Hepatocyte (in vitro differentiated cells): ENCODE results near the gene LMAN2. TPM values are rescaled to one million over a fixed set of nuclear protein-coding genes. Genes with fewer than 3 reads are reported as not detected.

Source experiments
- DNase-seq: peaks from one replicate; pipeline ENCODE4 v3.0.0-alpha.2; 2016; ENCODE audit warnings: low spot score
- H2AFZ ChIP-seq: fragments of 200-600 bp; sonication (generic); 2 replicates; pipeline ENCODE4 v1.6.0; 2016; ENCODE audit warnings: antibody characterized with exemption, mild to moderate bottlenecking
- H3K27ac ChIP-seq: fragments of 200-600 bp; sonication (generic); 2 replicates; pipeline ENCODE4 v1.5.1; 2016; ENCODE audit warnings: mild to moderate bottlenecking
- H3K27me3 ChIP-seq: fragments of 200-600 bp; sonication (generic); 2 replicates; pipeline ENCODE4 v1.6.1; 2016
- H3K36me3 ChIP-seq: fragments of 200-600 bp; sonication (generic); replicated peaks from 2 replicates; pipeline ENCODE4 v1.5.1; 2016; ENCODE audit warnings: low read depth; ENCODE audit not compliant: insufficient read depth
- H3K4me1 ChIP-seq: fragments of 200-600 bp; sonication (generic); 2 replicates; pipeline ENCODE4 v1.5.1; 2016; ENCODE audit warnings: mild to moderate bottlenecking, moderate library complexity; ENCODE audit not compliant: insufficient read depth
- H3K4me2 ChIP-seq: fragments of 200-600 bp; sonication (generic); 2 replicates; pipeline ENCODE4 v1.6.0; 2016
- H3K4me3 ChIP-seq: fragments of 200-600 bp; sonication (generic); 2 replicates; pipeline ENCODE4 v1.5.1; 2016; ENCODE audit warnings: mild to moderate bottlenecking
- H3K79me2 ChIP-seq: fragments of 200-600 bp; sonication (generic); 2 replicates; pipeline ENCODE4 v1.6.0; 2017; ENCODE audit warnings: mild to moderate bottlenecking
- H3K9me2 ChIP-seq: fragments of 200-600 bp; sonication (generic); replicated peaks from 2 replicates; pipeline ENCODE4 v1.6.0; 2017; ENCODE audit warnings: mild to moderate bottlenecking; ENCODE audit not compliant: insufficient read depth
- H3K9me3 ChIP-seq: fragments of 200-600 bp; sonication (generic); 2 replicates; pipeline ENCODE4 v1.5.1; 2016; ENCODE audit warnings: low read depth, mild to moderate bottlenecking
- H4K20me1 ChIP-seq: fragments of 200-600 bp; sonication (generic); 2 replicates; pipeline ENCODE4 v1.6.0; 2016; ENCODE audit warnings: mild to moderate bottlenecking; ENCODE audit not compliant: insufficient read depth, poor library complexity, severe bottlenecking
- EZH2 ChIP-seq: fragments of 200-600 bp; sonication (generic); IDR thresholded peaks from 2 replicates; pipeline ENCODE4 v1.6.1; 2016; ENCODE audit warnings: antibody characterized with exemption, mild to moderate bottlenecking, borderline replicate concordance
- EZH2phosphoT487 ChIP-seq: fragments of 200-600 bp; sonication (generic); IDR thresholded peaks from one replicate; pipeline ENCODE4 v1.6.1; 2018; ENCODE audit warnings: antibody characterized with exemption, mild to moderate bottlenecking, low read depth, moderate library complexity; ENCODE audit not compliant: unreplicated experiment, severe bottlenecking
- WGBS: methylation state at CpG from one replicate; pipeline ENCODE4 v1.1.6; 2016; ENCODE audit warnings: low lambda C conversion rate; ENCODE audit errors: missing lambda C conversion rate; 5-methylcytosine and 5-hydroxymethylcytosine counted together
- polyA plus RNA-seq: library from polyadenylated mRNA; unstranded; fragments of >200 nt; fragmentation: Nextera tagmentation; extraction: Ambion mirVana; gene quantifications from 2 replicates; pipeline ENCODE4 v1.2.1, GENCODE V29; 2016
- total RNA-seq: library from RNA; depleted of rRNA; stranded (reverse); fragments of >200 nt; gene quantifications from 2 replicates; pipeline ENCODE4 v1.2.3, GENCODE V29; 2014
- TF ChIP-seq, protein P1 (sequence below): fragments of 200-600 bp; sonication (generic); IDR thresholded peaks from 2 replicates; pipeline ENCODE4 v1.5.1; 2016; ENCODE audit warnings: antibody characterized with exemption, mild to moderate bottlenecking; ENCODE audit not compliant: poor library complexity

LMAN2 gene
- total and polyA plus RNA-seq, 2 experiments from 2014 or later, result 357 to 391 TPM

DNA sequence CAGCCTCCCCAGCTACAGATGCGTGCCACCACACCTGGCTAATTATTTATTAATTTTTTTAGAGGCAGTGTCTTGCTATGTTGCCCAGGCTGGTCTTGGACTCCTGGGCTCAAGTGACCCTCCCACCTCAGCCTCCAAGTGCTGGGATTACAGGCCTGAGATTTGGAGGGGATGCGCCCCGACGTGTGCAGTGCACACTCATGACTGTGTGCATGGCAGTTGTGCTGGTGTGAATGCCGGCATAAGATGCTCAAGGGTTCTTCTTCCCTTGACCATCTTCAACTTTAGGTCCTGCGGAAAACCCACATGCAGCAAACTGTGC is 29.3 kb upstream of the LMAN2 start:
- H2AFZ ChIP-seq, result no peak overlapping the region
- H3K27me3 ChIP-seq, result no peaks in the 10 kb centered on the region
- H4K20me1 ChIP-seq, result no peaks in the 10 kb centered on the region
- TF ChIP-seq EZH2phosphoT487 (no peak), EZH2 (no peak)
- TF ChIP-seq, protein P1, sequence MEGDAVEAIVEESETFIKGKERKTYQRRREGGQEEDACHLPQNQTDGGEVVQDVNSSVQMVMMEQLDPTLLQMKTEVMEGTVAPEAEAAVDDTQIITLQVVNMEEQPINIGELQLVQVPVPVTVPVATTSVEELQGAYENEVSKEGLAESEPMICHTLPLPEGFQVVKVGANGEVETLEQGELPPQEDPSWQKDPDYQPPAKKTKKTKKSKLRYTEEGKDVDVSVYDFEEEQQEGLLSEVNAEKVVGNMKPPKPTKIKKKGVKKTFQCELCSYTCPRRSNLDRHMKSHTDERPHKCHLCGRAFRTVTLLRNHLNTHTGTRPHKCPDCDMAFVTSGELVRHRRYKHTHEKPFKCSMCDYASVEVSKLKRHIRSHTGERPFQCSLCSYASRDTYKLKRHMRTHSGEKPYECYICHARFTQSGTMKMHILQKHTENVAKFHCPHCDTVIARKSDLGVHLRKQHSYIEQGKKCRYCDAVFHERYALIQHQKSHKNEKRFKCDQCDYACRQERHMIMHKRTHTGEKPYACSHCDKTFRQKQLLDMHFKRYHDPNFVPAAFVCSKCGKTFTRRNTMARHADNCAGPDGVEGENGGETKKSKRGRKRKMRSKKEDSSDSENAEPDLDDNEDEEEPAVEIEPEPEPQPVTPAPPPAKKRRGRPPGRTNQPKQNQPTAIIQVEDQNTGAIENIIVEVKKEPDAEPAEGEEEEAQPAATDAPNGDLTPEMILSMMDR, result no peak
- H3K4me1 ChIP-seq, result peaks cover 13% of the 10 kb centered on the region
- H3K9me2 ChIP-seq, result no peaks in the 10 kb centered on the region
- H3K79me2 ChIP-seq, result no peaks in the 10 kb centered on the region
- no peak for DNase-seq
- no peak overlapping the region for H3K27ac ChIP-seq
- no peaks in the 10 kb centered on the region for H3K9me3 ChIP-seq
- WGBS, result 94% methylated on average over 6 of the region's 6 CpGs
- H3K36me3 ChIP-seq, result no peaks in the 10 kb centered on the region
- H3K4me3 ChIP-seq, result no peak overlapping the region
- H3K4me2 ChIP-seq, result no peak overlapping the region

DNA sequence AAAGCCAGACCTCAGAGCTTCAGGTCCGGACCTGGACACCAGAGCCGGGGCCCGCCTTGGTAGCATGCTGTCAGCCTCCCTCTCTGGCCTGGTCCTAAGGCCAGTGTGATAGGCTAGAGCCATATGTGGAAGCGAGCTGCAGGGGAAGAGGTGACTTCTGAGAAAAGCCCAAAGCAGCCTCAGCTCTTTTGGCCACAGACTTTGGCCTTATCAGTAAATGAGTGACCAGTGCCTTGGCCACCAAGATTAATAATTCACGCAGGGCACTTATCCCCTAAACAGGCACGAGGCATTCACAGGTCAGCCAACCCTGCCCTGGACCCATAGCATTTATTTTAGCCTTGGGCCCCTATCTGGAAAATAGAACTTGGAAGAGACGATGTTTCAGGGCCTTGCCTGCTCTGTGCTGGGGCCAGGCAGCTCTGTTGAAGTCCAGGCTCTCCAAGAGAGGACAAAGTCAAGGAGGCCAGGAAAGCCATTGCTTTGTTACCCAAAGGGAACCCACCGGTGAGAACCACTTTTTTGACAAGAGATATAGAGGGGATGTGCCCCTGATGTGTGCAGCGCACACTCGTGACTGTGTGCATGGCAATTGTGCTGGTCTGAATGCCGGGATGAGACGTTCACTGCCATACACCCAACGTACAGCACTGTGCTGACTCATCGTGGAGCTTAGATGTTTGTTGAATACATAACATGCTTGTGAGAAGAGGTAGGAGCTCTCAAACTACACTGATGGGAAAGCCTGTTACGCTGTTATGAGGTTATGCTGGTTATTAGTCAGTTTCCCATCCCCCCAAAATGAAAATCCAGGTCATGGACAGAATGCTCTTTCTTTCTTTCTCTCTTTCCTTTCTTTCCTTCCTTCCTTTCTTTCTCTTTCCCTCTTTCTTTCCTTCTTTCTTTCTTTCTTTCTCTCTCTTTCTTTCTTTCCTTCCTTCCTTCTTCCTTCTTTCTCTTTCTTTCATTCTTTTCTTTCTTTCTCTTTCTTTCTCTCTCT is 27.7 kb upstream of the LMAN2 start:
- H3K36me3 ChIP-seq, result no peaks in the 10 kb centered on the region
- WGBS, result 59% methylated on average over 15 of the region's 15 CpGs
- no peak overlapping the region for H3K4me3 ChIP-seq
- TF ChIP-seq, protein P1, result no peak
- TF ChIP-seq EZH2phosphoT487 (no peak), EZH2 (no peak)
- peaks cover 13% of the 10 kb centered on the region for H3K4me1 ChIP-seq
- no peak overlapping the region for H2AFZ ChIP-seq
- no peaks in the 10 kb centered on the region for H3K27me3 ChIP-seq
- H3K4me2 ChIP-seq, result peak overlapping the region; percentile 41
- no peaks in the 10 kb centered on the region for H3K9me3 ChIP-seq
- peak; percentile 83 for DNase-seq
- peak overlapping the region; percentile 88 for H3K27ac ChIP-seq
- H4K20me1 ChIP-seq, result no peaks in the 10 kb centered on the region
- no peaks in the 10 kb centered on the region for H3K9me2 ChIP-seq
- no peaks in the 10 kb centered on the region for H3K79me2 ChIP-seq

DNA sequence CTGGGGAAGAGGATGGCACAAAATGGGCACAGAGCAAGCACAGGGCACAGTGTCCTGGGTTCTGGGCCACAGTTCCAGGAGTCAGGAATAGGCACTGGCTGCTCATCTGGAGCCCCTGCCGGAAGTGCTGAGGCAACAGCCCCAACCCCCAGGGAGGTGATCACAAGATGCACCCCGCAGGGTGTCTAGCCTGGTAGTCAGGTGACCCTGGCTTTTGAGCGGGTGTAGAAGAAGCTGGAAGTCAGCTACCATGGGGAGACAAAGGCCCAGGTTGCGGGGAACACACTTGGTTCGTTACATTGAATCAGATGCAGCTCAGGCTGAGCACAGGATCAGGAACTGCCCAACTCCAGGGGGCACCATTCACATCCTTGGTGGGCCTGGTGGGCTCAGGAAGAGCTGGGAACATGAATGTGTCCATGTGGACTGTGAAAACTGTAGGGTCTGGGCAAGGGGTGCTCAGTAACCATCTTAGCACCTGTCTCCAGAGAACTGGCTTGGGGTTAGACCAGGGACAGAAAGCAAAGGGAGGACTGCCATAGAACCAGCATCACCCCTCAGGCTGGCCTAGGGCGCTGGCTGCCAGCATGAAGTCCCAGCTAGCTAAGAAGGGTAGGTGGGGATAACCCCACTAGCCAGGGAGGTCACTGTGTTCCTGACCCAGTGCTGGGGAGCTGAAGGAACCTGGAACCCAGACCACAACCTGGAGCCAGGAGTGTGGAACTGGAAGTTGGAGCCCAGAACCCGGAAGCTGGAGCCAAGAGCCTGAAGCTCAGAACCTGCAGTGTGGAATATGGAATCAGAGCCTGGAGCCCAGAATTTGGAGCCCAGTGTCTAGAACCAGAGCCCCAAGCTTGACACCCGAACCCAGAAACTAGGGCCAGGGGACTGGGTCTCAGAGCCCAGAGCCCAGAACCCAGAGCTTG is 26.6 kb upstream of the LMAN2 start:
- no peaks in the 10 kb centered on the region for H3K9me2 ChIP-seq
- 86% methylated on average over 8 of the region's 8 CpGs for WGBS
- H3K4me2 ChIP-seq, result peak overlapping the region; percentile 41
- no peak for DNase-seq
- H4K20me1 ChIP-seq, result no peaks in the 10 kb centered on the region
- H3K27ac ChIP-seq, result peak overlapping the region; percentile 88
- no peaks in the 10 kb centered on the region for H3K79me2 ChIP-seq
- H3K4me1 ChIP-seq, result peaks cover 13% of the 10 kb centered on the region
- TF ChIP-seq EZH2phosphoT487, result no peak
- TF ChIP-seq EZH2, result no peak
- TF ChIP-seq, protein P1, result no peak
- H3K36me3 ChIP-seq, result no peaks in the 10 kb centered on the region
- no peak overlapping the region for H2AFZ ChIP-seq
- H3K27me3 ChIP-seq, result no peaks in the 10 kb centered on the region
- no peaks in the 10 kb centered on the region for H3K9me3 ChIP-seq
- H3K4me3 ChIP-seq, result no peak overlapping the region
